ENCODE results near the gene CD209.

CD209 gene

GRCh38 chr19:7787141-7787540 is 39.8 kb upstream of the CD209 start:
- no peaks in the 10 kb centered on the region; the same call in 1 of the 2 replicates for H3K27me3 ChIP-seq (replicated peaks; ENCODE audit: control insufficient read depth, insufficient read depth, low read length)
- H3K36me3 ChIP-seq (ENCODE audit: control insufficient read depth, insufficient read depth, low read length), result no peaks in the 10 kb centered on the region
- H3K4me3 ChIP-seq (replicated peaks; ENCODE audit: low read depth, low read length), result no peak overlapping the region
- no peak for TF ChIP-seq CTCF (IDR thresholded peaks at IDR 0.05; ENCODE audit: insufficient read depth, low read length, poor library complexity, severe bottlenecking)
- no peak for DNase-seq (ENCODE audit: extremely low read depth, insufficient read length)

- H3K4me3 ChIP-seq (replicated peaks; ENCODE audit: low read depth, low read length), result no peak overlapping the region
- no peaks in the 10 kb centered on the region; the same call in 1 of the 2 replicates for H3K27me3 ChIP-seq (replicated peaks; ENCODE audit: control insufficient read depth, insufficient read depth, low read length)
- TF ChIP-seq CTCF (IDR thresholded peaks at IDR 0.05; ENCODE audit: insufficient read depth, low read length, poor library complexity, severe bottlenecking), result no peak
- no peak for DNase-seq (ENCODE audit: extremely low read depth, insufficient read length)
- H3K36me3 ChIP-seq (ENCODE audit: control insufficient read depth, insufficient read depth, low read length), result no peaks in the 10 kb centered on the region
Observed at GRCh38 chr19:7784856-7785255, 37.5 kb upstream of the CD209 start.

GRCh38 chr19:7783991-7784423 is 36.7 kb upstream of the CD209 start:
- TF ChIP-seq CTCF (IDR thresholded peaks at IDR 0.05; ENCODE audit: insufficient read depth, low read length, poor library complexity, severe bottlenecking), result no peak
- no peaks in the 10 kb centered on the region; the same call in 1 of the 2 replicates for H3K27me3 ChIP-seq (replicated peaks; ENCODE audit: control insufficient read depth, insufficient read depth, low read length)
- no peak overlapping the region for H3K4me3 ChIP-seq (replicated peaks; ENCODE audit: low read depth, low read length)
- H3K36me3 ChIP-seq (ENCODE audit: control insufficient read depth, insufficient read depth, low read length), result no peaks in the 10 kb centered on the region
- no peak for DNase-seq (ENCODE audit: extremely low read depth, insufficient read length)

- no peaks in the 10 kb centered on the region for H3K27me3 ChIP-seq (replicated peaks; ENCODE audit: control insufficient read depth, insufficient read depth, low read length)
- no peak overlapping the region for H3K4me3 ChIP-seq (replicated peaks; ENCODE audit: low read depth, low read length)
- DNase-seq (ENCODE audit: extremely low read depth, insufficient read length), result no peak
Observed at GRCh38 chr19:7781157-7781556, 33.8 kb upstream of the CD209 start.

GRCh38 chr19:7779631-7780486 is 32.5 kb upstream of the CD209 start:
- DNase-seq (ENCODE audit: extremely low read depth, insufficient read length), result no peak
- Histone ChIP-seq H3K36me3 (ENCODE audit: control insufficient read depth, insufficient read depth, low read length) (no peaks in the 10 kb centered on the region), H3K4me3 (replicated peaks; ENCODE audit: low read depth, low read length) (no peak overlapping the region), H3K27me3 (replicated peaks; ENCODE audit: control insufficient read depth, insufficient read depth, low read length) (no peaks in the 10 kb centered on the region)
- no peak for TF ChIP-seq CTCF (IDR thresholded peaks at IDR 0.05; ENCODE audit: insufficient read depth, low read length, poor library complexity, severe bottlenecking)

More at GRCh38 chr19:7781157-7781556, 33.8 kb upstream of the CD209 start:
- H3K36me3 ChIP-seq (ENCODE audit: control insufficient read depth, insufficient read depth, low read length), result no peaks in the 10 kb centered on the region
- TF ChIP-seq CTCF (IDR thresholded peaks at IDR 0.05; ENCODE audit: insufficient read depth, low read length, poor library complexity, severe bottlenecking), result no peak
